ENCODE data around the gene CNOT1. TPM values are rescaled to one million over a fixed set of nuclear protein-coding genes. Genes with fewer than 3 reads are reported as not detected.

The CNOT1 gene
- total RNA-seq: 100 to 1,000 TPM in 1 of 4 donors, 10 to 100 TPM in 3; 54.7 to 119 (median 87.2) TPM

DNA sequence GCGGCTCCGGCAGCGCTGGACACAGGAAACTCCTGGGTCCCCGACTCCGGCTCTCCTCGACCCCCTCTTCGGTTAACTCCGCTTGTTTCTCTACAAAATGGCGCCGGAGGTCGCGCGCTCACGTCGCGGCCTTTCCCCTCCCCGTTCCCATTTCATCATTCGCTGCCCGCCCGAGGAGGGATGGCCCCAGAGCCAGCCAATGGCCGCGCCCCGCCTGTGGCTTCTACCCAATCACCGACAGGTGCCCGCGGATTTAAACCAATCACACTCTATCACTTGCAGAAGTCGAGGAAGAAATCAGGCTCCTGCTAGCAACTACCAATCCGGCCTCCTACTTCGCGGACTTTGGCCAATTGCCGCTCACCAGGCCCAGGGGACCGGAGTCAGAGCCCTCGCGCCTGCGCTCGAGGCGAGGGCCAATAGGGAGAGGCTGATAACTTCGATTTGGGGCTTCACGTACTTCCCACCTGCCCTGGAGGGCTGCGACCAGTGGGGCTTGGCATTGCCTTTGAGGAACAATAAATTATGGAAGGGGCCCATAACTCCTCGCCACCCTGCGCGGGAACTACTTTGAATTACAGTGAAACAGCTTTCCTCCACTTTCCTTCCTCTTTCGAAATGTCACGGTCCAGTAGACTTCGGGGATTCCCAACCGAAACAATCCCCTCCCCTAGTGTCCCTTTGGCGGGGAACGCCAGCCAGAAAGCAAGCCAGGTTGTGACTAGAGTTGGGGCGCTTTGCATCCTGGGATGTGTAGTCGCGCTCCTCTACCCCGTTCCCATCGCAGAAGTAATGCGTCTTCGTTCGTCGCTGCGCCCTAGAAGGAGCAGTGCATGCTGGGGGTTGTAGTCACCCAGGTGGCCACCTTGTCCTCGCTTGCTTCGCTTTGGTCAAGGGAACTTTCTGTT lies at the start of gene CNOT1:
TSS of gene CNOT1 (minus strand) at position 94 of the 908 bp plus-strand sequence. CDS start 30,489 bp downstream, outside the sequence.
- DNase-seq: peak; percentile 99 to 100
- Histone ChIP-seq H3K4me1 (peaks cover 21 to 34% of the 10 kb centered on the region in 2 donors), H3K27me3 (no peaks in the 10 kb centered on the region), H3K9me3 (no peaks in the 10 kb centered on the region), H3K36me3 (peaks cover 0 to 4% of the 10 kb centered on the region in 2 donors), H3K27ac (peak within 1 kb of the TSS; percentile 94 to 99 (median 96)), H3K4me3 (peak within 1 kb of the TSS; percentile 85 to 92 (median 88))
- in situ Hi-C loops (cut with MboI; ENCODE audit: low sequenced_read_pairs in 4 of 4) (loop anchor here in 1 of 4 donors (10.0 to 25.0 kb wide), 2 partner anchors 115 to 393 kb away; partner anchors contain the start of gene SETD6), intact Hi-C loops (cut with DNase I; ENCODE audit: low total_unique reads) (loop anchor here (1.0 to 5.0 kb wide), 4 partner anchors 55 to 893 kb away; partner anchors contain the start of genes GINS3, KATNB1, SETD6 and SLC38A7)
- ATAC-seq: peak; percentile 92 to 96
- peak; percentile 87 to 89 for TF ChIP-seq POLR2A (IDR thresholded peaks at IDR 0.05)
- TF ChIP-seq, protein P1, sequence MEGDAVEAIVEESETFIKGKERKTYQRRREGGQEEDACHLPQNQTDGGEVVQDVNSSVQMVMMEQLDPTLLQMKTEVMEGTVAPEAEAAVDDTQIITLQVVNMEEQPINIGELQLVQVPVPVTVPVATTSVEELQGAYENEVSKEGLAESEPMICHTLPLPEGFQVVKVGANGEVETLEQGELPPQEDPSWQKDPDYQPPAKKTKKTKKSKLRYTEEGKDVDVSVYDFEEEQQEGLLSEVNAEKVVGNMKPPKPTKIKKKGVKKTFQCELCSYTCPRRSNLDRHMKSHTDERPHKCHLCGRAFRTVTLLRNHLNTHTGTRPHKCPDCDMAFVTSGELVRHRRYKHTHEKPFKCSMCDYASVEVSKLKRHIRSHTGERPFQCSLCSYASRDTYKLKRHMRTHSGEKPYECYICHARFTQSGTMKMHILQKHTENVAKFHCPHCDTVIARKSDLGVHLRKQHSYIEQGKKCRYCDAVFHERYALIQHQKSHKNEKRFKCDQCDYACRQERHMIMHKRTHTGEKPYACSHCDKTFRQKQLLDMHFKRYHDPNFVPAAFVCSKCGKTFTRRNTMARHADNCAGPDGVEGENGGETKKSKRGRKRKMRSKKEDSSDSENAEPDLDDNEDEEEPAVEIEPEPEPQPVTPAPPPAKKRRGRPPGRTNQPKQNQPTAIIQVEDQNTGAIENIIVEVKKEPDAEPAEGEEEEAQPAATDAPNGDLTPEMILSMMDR (IDR thresholded peaks at IDR 0.05 in 4 of 5, conservative IDR thresholded peaks at IDR 0.05 in 1 of 5): peak in 1 of 5 experiments; percentile 15

DNA sequence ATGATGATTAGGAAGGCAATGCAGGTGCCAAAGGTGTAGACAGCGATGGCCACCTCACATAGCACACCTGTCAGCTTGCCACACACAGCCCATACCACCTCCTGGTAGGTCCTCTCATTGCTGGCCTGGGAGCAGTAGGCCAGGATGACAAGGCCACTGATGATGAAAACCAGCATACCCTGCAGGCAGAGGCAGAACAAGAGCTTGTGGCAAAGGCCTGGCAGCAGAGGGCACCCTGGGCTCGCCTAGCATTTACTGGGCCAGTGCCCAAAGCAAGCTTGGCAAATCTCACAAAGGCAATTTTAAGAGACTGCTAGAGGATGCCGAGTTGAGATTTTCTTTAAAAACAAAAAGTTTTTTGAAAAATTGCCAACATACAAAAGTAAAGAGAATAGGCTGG lies 49.1 kb upstream of the CNOT1 start:
- ATAC-seq (peak in 1 of 2 donors; percentile 18), DNase-seq (peak in 1 of 2 donors; percentile 31)
- in situ Hi-C loops (cut with MboI; ENCODE audit: low sequenced_read_pairs in 4 of 4): no loop called here

DNA sequence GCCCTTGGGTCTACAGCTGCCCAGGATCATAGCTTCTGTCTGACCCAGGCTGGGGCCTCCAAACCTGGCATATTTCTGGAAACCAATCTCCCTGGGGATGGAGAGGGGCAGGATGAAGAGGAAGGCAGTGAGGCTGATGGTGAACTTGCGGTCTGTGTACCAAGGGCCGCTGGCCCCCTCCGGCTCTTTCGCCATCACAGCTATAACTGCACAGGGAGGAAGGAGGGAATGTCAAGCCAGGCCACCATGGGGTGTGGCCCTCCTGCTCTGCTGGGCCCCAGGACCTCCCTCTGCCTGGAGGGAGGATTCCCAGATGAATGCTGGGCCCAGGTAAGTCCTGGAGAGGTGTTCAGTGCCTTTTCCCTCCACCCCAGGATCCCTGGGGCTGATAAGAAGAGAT lies 48.6 kb upstream of the CNOT1 start:
- Histone ChIP-seq H3K4me1 (peaks cover 6% of the 10 kb centered on the region in 2 donors), H3K27me3 (no peaks in the 10 kb centered on the region), H3K27ac (no peak overlapping the region), H3K4me3 (no peak overlapping the region), H3K36me3 (peaks cover 0 to 35% of the 10 kb centered on the region in 2 donors), H3K9me3 (no peaks in the 10 kb centered on the region)
- intact Hi-C loops (cut with DNase I; ENCODE audit: low total_unique reads) (no loop called here), in situ Hi-C loops (cut with MboI; ENCODE audit: low sequenced_read_pairs in 4 of 4) (no loop called here)
- DNase-seq: no peak
- no peak for TF ChIP-seq POLR2A (IDR thresholded peaks at IDR 0.05)
- TF ChIP-seq, protein P1 (IDR thresholded peaks at IDR 0.05 in 4 of 5, conservative IDR thresholded peaks at IDR 0.05 in 1 of 5): no peak
- no peak for ATAC-seq

More for the DNA sequence above, 49.1 kb upstream of the CNOT1 start:
- H3K27me3 ChIP-seq: no peaks in the 10 kb centered on the region
- no peak overlapping the region for H3K4me3 ChIP-seq
- peaks cover 10% of the 10 kb centered on the region in 2 donors for H3K4me1 ChIP-seq
- H3K27ac ChIP-seq: no peak overlapping the region
- H3K9me3 ChIP-seq: no peaks in the 10 kb centered on the region
- intact Hi-C loops (cut with DNase I; ENCODE audit: low total_unique reads): loop anchor here (1.0 kb wide), 1 partner anchor 78 kb away; no protein-coding TSS in a partner anchor
- peaks cover 0 to 35% of the 10 kb centered on the region in 2 donors for H3K36me3 ChIP-seq
- TF ChIP-seq, protein P1 (IDR thresholded peaks at IDR 0.05 in 4 of 5, conservative IDR thresholded peaks at IDR 0.05 in 1 of 5): peak in 4 of 5 experiments; percentile 16 to 37 (median 29)
- no peak for TF ChIP-seq POLR2A (IDR thresholded peaks at IDR 0.05)

DNA sequence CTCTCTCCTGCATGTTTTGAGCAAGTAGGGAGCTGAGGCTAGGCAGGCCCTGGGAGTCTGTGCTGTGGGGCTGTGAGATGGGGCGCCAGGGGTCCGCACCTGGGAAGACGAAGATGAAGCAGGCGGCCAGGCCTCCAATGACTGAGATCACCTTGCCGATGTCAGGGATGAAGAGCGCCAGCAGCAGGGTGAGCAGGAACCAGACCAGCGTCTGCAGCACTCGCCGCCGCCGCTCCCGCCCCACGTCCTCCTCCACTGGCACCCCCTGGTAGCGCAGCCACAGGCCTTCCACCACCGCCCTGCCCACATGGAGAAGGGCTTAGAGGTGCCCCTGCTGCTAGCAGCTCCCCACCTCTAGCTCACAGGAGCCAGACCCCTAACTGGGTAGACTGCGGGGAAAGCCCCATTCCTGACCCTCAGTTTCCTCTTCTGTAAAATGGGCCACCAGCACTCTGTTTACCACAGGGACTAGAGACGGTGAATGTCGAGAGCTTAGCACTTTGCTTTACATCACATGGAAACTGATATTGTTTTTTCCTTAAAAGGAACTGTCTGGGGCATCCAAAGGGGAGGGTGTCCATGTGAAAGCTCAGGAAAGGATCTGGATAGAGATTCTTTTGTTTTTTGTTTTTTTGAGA lies 41.4 kb upstream of the CNOT1 start:
- ATAC-seq (no peak), DNase-seq (no peak)
- Histone ChIP-seq H3K9me3 (no peaks in the 10 kb centered on the region), H3K36me3 (peaks cover 0 to 61% of the 10 kb centered on the region in 2 donors), H3K27me3 (no peaks in the 10 kb centered on the region), H3K4me3 (no peak overlapping the region), H3K27ac (no peak overlapping the region), H3K4me1 (no peaks in the 10 kb centered on the region)
- TF ChIP-seq POLR2A (IDR thresholded peaks at IDR 0.05): no peak
- TF ChIP-seq, protein P1 (IDR thresholded peaks at IDR 0.05 in 4 of 5, conservative IDR thresholded peaks at IDR 0.05 in 1 of 5): no peak
- intact Hi-C loops (cut with DNase I; ENCODE audit: low total_unique reads): no loop called here
- in situ Hi-C loops (cut with MboI; ENCODE audit: low sequenced_read_pairs in 4 of 4): loop anchor here in 2 of 4 donors (25.0 kb wide), 2 partner anchors 159 to 334 kb away; partner anchors contain the start of genes NDRG4 (in 1 of the 2) and SETD6 (in 1 of the 2)
